IPS-15b (cell line): ENCODE results near the gene JPH4.

Experiments
- H3K27me3 ChIP-seq: one replicate; pipeline ENCODE4 v1.6.1; 2013; ENCODE audit warnings: low read length; ENCODE audit not compliant: control insufficient read depth, insufficient read depth
- H3K36me3 ChIP-seq: one replicate; pipeline ENCODE4 v1.6.1; 2013; ENCODE audit warnings: low read length; ENCODE audit not compliant: control insufficient read depth, insufficient read depth
- H3K4me1 ChIP-seq: one replicate; pipeline ENCODE4 v1.6.1; 2013; ENCODE audit warnings: mild to moderate bottlenecking, low read length; ENCODE audit not compliant: control insufficient read depth, insufficient read depth
- H3K4me3 ChIP-seq: one replicate; pipeline ENCODE4 v1.5.1; 2013; ENCODE audit warnings: low read depth, low read length
- H3K9ac ChIP-seq: one replicate; pipeline ENCODE4 v1.6.1; 2013; ENCODE audit warnings: low read depth, mild to moderate bottlenecking, low read length
- H3K9me3 ChIP-seq: one replicate; pipeline ENCODE4 v1.6.1; 2013; ENCODE audit warnings: mild to moderate bottlenecking, low read length; ENCODE audit not compliant: control insufficient read depth, insufficient read depth

Gene JPH4

DNA sequence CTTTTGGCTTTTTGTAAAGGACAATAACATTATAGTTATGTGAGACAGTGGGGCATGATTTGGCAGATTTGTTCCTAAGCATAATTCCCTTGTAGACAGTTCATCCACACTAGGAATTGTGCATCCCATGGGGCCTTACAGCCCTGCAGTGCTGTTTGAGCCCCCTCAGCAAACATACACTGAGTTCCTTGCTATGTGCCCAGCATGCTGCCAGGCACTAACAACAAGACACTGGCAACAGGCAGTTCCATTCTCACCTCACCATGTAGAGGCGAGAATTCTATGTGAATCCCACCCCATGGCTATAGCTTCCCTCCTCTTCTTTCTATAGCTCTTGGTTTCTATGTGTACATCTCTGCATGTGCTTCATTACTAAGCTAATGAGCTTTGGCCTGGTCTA lies 20.6 kb downstream of the JPH4 start:
- peaks cover 5% of the 10 kb centered on the region for H3K4me1 ChIP-seq
- H3K9me3 ChIP-seq, result no peaks in the 10 kb centered on the region
- H3K4me3 ChIP-seq, result no peak overlapping the region
- no peaks in the 10 kb centered on the region for H3K27me3 ChIP-seq
- H3K36me3 ChIP-seq, result peaks cover 36% of the 10 kb centered on the region
- no peak overlapping the region for H3K9ac ChIP-seq

- Histone ChIP-seq H3K27me3 (no peaks in the 10 kb centered on the region), H3K9me3 (no peaks in the 10 kb centered on the region), H3K9ac (no peak overlapping the region), H3K4me1 (peaks cover 5% of the 10 kb centered on the region), H3K4me3 (no peak overlapping the region), H3K36me3 (peaks cover 36% of the 10 kb centered on the region)
Observed at GRCh38 chr14:23557521-23557920, 21.1 kb downstream of the JPH4 start.

GRCh38 chr14:23556700-23557440 lies 21.7 kb downstream of the JPH4 start:
- H3K9me3 ChIP-seq, result no peaks in the 10 kb centered on the region
- H3K4me3 ChIP-seq, result peak overlapping the region; percentile 88
- H3K27me3 ChIP-seq, result no peaks in the 10 kb centered on the region
- H3K4me1 ChIP-seq, result peaks cover 7% of the 10 kb centered on the region
- H3K9ac ChIP-seq, result peak overlapping the region; percentile 78
- peaks cover 30% of the 10 kb centered on the region for H3K36me3 ChIP-seq

- Histone ChIP-seq H3K9ac (peak within 1 kb of the TSS; percentile 78), H3K36me3 (peaks cover 22% of the 10 kb centered on the region), H3K4me1 (peaks cover 7% of the 10 kb centered on the region), H3K4me3 (peak within 1 kb of the TSS; percentile 88), H3K9me3 (no peaks in the 10 kb centered on the region), H3K27me3 (no peaks in the 10 kb centered on the region)
Observed at GRCh38 chr14:23555882-23556699, 22.5 kb downstream of the JPH4 start, which contains the start of gene THTPA. Gene THTPA (plus strand): TSS chr14:23556271. CDS start chr14:23556758, 487 bp downstream.

DNA sequence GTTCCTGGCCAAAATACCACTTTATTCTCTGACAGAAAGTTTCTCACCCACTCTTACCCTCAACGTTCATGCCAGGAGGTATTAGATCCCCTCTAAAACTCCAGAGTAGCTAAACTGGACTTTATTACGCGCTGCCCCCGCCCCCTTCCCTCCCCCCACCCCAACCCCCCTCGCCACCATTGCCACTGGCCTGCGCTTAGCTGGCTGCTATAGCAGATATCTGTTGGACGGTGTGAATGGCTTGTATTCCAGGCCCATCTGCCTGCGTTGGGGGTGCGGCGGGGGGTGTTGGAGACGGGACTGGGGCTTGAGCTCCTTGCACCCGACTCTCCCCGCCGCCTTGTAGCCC lies 23.1 kb downstream of the JPH4 start:
- H3K9me3 ChIP-seq, result no peaks in the 10 kb centered on the region
- H3K9ac ChIP-seq, result peak overlapping the region; percentile 78
- H3K4me1 ChIP-seq, result peaks cover 7% of the 10 kb centered on the region
- H3K36me3 ChIP-seq, result peaks cover 18% of the 10 kb centered on the region
- H3K4me3 ChIP-seq, result peak overlapping the region; percentile 88
- no peaks in the 10 kb centered on the region for H3K27me3 ChIP-seq

- Histone ChIP-seq H3K9me3 (no peaks in the 10 kb centered on the region), H3K9ac (peak within 1 kb of the TSS; percentile 76), H3K27me3 (no peaks in the 10 kb centered on the region), H3K4me3 (peak within 1 kb of the TSS; percentile 88), H3K4me1 (peaks cover 39% of the 10 kb centered on the region), H3K36me3 (no peaks in the 10 kb centered on the region)
Observed at GRCh38 chr14:23551266-23552028, 27.1 kb downstream of the JPH4 start, which contains the start of gene ZFHX2. Gene ZFHX2 (minus strand): TSS chr14:23551765. CDS start chr14:23535325, 16,440 bp downstream.

- H3K36me3 ChIP-seq, result no peaks in the 10 kb centered on the region
- no peaks in the 10 kb centered on the region for H3K9me3 ChIP-seq
- H3K9ac ChIP-seq, result peak overlapping the region; percentile 76
- H3K4me1 ChIP-seq, result peaks cover 44% of the 10 kb centered on the region
- H3K27me3 ChIP-seq, result no peaks in the 10 kb centered on the region
- H3K4me3 ChIP-seq, result peak overlapping the region; percentile 88
Observed at GRCh38 chr14:23550812-23551265, 27.8 kb downstream of the JPH4 start.

DNA sequence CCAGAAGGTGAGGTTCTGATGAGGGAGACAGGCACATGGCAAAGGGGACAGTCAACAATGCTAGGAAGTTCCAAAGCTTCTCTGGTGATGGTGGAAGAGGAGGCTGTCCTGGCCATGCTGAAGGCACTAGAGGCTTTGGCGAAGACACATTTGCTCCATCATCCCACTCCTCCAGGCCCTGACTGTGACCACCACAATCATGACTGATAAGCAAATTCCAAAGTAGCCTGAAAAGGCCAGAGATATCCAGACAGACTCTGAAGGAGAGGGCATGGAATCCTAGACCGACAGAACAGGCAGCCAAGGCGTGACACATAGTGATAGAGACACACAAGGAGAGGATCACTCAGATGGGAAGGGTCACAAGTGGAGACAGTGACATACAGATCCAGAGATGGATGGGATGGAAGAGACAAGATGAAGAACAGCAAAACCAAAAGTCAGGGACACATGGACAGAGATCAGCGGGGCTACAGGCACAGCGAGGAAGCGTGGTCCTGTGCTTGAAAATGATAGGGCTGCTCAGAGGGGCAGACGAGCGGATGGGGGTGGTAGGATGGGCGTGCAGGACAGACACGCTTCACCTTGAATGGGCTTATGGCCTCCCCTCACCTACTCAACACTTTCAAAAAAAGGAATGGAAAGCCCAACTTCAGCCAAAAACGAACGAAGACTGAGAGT lies 28.3 kb downstream of the JPH4 start:
- Histone ChIP-seq H3K27me3 (no peaks in the 10 kb centered on the region), H3K9me3 (no peaks in the 10 kb centered on the region), H3K36me3 (no peaks in the 10 kb centered on the region), H3K4me3 (peak overlapping the region; percentile 88), H3K9ac (peak overlapping the region; percentile 76), H3K4me1 (peaks cover 48% of the 10 kb centered on the region)

- H3K9ac ChIP-seq, result peak overlapping the region; percentile 17
- H3K27me3 ChIP-seq, result no peaks in the 10 kb centered on the region
- H3K4me1 ChIP-seq, result peaks cover 55% of the 10 kb centered on the region
- no peaks in the 10 kb centered on the region for H3K9me3 ChIP-seq
- H3K36me3 ChIP-seq, result no peaks in the 10 kb centered on the region
- H3K4me3 ChIP-seq, result peak overlapping the region; percentile 88
Observed at GRCh38 chr14:23548351-23549318, 30.0 kb downstream of the JPH4 start.

GRCh38 chr14:23547924-23548323 lies 30.7 kb downstream of the JPH4 start:
- no peaks in the 10 kb centered on the region for H3K36me3 ChIP-seq
- peak overlapping the region; percentile 17 for H3K9ac ChIP-seq
- no peaks in the 10 kb centered on the region for H3K9me3 ChIP-seq
- peaks cover 61% of the 10 kb centered on the region for H3K4me1 ChIP-seq
- no peak overlapping the region for H3K4me3 ChIP-seq
- no peaks in the 10 kb centered on the region for H3K27me3 ChIP-seq
